Stimulated activated CD4-positive, alpha-beta T cell treated with anti-CD3 and anti-CD28 coated beads, Interleukin-2, amount 100 ng/mL, for 4 hours (primary cell): ENCODE results near the gene PCDH12.

ENCODE experiments used
- DNase-seq: peaks from one replicate; pipeline ENCODE4 v3.0.0-alpha.2; 2020; ENCODE audit warnings: low read depth

PCDH12 gene

DNA sequence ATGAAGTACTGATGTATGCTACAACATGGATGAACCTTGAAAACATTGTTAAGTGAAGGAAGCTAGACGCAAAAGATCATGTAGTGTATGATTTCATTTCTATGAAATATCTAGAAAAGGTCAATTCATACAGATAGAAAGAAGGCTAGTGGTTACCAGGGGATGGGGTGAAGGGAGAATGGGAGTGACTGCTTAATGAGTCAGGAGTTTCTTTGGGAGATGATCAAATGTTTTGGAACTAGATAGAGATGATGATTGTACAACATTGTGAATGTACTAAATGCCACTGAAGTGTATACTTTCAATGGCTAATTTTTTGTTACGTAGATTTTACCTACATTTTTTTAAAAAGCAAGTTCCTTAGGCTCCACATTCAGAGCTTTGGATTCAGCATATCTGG is 49.2 kb downstream of the PCDH12 start:
- DNase-seq, result no peak

DNA sequence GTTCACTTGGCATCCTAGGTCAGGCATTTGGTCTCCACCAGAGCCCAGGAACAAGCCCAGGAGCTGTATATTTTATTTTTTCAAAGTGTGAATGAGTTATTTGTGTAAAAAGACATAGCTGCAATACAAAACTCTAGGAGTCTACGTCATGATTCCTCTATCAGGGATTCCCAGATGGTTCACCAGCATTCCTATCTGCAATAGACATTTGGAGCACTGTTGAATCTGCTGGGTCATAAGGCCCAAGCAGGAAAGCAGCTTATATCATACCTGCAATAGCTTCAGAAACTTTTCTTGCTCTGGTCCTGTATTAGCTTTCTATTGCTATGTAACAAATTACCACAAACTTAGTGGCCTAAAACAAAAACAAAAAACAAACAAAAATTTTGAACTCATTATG is 51.0 kb downstream of the PCDH12 start:
- no peak for DNase-seq

DNA sequence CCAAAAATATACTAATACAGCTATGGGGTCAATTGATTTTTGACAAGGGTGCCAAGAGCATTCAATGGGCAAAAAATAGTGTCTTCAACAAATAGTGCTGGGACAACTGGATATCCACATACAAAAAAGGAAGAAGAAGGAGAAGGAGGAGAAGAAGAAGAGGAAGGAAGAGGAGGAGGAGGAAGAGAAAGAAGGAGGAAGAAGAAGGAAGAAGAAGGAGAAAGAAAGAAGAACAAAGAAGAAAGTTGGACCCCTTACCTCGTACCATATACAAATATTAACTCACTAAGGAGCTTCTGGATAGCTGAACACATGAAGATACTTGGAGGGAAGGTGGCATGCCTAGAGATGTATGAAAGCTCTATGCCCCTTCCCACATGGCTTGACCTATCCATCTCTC is 51.5 kb downstream of the PCDH12 start:
- no peak for DNase-seq

DNA sequence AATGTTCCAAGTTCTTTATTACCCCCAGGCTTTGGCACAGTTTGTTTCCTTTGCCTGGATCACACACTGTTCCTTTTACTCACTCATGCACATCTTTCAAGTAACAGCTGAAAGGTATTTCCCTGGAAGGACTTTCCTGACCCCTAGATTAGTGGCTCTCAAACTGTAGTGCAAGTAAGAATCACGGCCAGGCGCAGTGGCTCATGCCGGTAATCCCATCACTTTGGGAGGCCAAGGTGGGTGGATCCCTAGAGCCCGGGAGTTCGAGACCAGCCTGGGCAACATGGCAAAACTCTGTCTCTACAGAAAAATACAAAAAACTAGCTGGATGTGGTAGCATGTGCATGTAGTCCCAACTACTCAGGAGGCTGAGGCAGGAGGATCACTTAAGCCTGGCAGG is 53.5 kb downstream of the PCDH12 start:
- no peak for DNase-seq

DNA sequence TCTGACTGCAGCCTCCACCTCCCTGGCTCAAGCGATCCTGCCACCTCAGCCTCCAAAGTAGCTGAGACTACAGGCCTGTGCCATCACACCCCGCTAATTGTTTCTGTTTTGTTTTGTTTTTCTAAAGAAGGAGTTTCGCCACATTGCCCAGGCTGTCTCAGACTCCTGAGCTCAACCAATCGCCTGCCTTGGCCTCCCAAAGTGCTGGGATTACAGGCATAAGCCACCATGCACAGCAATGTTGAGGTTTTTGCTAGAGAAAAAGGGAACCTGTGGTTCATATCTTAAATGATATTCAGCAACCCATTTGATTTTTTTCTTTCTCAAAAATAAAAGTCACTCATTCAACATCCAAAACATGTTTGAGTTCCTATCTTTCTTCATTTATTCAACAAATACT is 54.7 kb downstream of the PCDH12 start:
- no peak for DNase-seq

DNA sequence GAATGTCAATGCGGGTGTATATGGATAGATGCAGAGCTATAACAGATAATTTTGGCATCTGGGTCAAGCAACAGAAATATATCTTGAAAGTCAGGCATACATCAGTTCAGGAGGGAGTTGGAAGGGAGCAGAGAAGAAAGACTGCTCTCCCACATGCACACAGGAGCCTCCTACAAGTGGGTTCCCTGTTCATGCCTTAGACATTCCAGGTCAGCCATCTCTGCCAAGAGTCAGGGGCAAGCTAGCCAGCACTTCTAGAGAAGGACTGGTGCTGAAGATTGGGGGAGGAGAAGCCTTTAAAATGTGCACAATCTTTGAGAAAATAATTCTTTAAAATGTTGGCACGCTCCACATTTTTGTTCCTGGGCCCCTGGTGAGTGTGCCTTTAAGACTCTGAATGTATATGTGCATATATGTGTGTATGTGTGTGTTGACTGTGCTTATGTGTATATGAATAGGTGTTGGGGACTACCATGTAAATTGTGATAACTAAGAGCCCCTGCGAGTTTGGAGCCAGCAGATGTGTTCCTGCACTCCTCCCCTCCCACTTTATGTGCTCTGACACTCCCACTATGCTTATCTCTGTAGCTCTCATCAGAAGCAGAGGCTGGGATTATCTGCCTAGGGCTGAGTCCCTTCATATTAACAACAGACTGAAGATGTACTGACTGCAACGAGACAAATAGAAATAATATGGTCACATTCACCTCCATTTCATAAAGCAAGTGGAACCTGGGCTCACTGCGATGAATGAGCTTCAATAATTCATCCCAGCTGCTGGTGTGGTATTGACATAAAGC is 55.8 kb downstream of the PCDH12 start:
- DNase-seq, result no peak

DNA sequence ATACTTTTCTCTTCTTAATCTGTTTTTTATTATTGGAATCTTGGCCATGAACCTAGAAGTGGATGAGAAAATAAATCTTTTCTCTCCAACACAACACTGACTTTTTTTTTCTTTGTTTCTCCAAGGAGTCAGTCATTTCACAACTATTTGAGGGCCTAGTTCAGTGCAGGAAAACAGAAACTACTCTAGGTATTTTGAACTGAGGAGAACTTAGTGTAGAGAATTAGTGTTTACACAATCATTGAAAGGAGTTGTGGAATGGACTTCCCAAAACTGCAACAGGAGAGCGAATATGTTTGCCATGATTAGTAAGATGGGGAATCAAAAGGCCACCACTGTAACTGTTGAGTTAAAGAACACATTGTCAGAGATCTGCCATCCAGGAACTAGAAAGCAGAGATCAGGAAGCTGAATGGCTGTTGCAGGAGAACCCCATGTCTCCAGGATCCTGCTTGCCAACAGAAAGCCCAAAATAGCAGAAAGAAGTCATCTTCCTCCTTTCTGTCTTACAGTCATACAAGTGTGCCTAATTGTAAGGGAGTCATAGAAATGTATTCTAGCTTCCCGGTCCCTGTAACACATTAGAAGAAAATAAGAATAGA is 59.5 kb downstream of the PCDH12 start:
- DNase-seq, result no peak

DNA sequence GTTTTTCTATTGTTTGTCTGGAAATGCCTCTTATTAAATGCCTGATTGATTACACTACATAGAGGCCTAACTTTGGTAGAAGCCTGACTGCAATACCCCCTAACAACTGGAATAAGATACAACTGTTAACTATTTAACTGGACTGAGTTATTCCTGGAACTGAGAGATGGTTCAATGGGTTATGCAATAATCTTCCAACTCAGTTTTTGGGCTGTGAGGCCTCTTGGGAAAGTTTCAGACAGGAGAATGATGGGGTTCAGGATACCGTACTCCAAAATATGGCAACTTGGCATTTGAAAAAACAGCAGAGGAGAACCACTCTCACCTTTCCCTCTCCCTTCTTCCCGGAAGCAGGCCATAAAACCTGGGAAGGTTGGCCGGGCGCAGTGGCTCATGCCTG is 60.6 kb downstream of the PCDH12 start:
- no peak for DNase-seq
